Parathyroid adenoma (tissue), 2 donors: ENCODE results near the gene ETV7.

Experiments
- H2AFZ ChIP-seq: fragments of 300-600 bp; sonication (generic); one replicate; pipeline ENCODE4 v1.7.0; 2017; ENCODE audit warnings: antibody characterized with exemption, mild to moderate bottlenecking
- H3K27ac ChIP-seq: fragments of 300-600 bp; sonication (generic); one replicate; pipeline ENCODE4 v1.7.0; 2017
- H3K27me3 ChIP-seq: fragments of 300-600 bp; sonication (generic); one replicate; pipeline ENCODE4 v1.7.0; 2017; ENCODE audit warnings: low read length; ENCODE audit not compliant: control insufficient read depth, insufficient read depth
- H3K36me3 ChIP-seq: fragments of 300-600 bp; sonication (generic); one replicate; pipeline ENCODE4 v1.7.0; 2017; ENCODE audit warnings: low read length; ENCODE audit not compliant: control insufficient read depth, insufficient read depth
- H3K4me1 ChIP-seq: fragments of 300-600 bp; sonication (generic); one replicate; pipeline ENCODE4 v1.7.0; 2017; ENCODE audit warnings: control low read depth
- H3K4me2 ChIP-seq: fragments of 300-600 bp; sonication (generic); one replicate; pipeline ENCODE4 v1.7.0; 2017; ENCODE audit warnings: low read length
- H3K4me3 ChIP-seq: fragments of 300-600 bp; sonication (generic); one replicate; pipeline ENCODE4 v1.7.0; 2017; ENCODE audit warnings: low read depth, low read length
- H3K79me2 ChIP-seq: fragments of 300-600 bp; sonication (generic); one replicate; pipeline ENCODE4 v1.7.0; 2017; ENCODE audit warnings: control low read depth
- H3K9ac ChIP-seq: fragments of 300-600 bp; sonication (generic); one replicate; pipeline ENCODE4 v1.7.0; 2017; ENCODE audit warnings: mild to moderate bottlenecking
- H3K9me3 ChIP-seq: fragments of 300-600 bp; sonication (generic); one replicate; pipeline ENCODE4 v1.7.0; 2017; ENCODE audit warnings: low read length; ENCODE audit not compliant: control insufficient read depth
- TF ChIP-seq, protein P1 (sequence below): fragments of 300-600 bp; sonication (generic); IDR thresholded peaks from one replicate; pipeline ENCODE4 v1.7.0; 2017; ENCODE audit warnings: antibody characterized with exemption, mild to moderate bottlenecking
- donor health status: primary hyperparathyroidism.

The ETV7 gene

DNA sequence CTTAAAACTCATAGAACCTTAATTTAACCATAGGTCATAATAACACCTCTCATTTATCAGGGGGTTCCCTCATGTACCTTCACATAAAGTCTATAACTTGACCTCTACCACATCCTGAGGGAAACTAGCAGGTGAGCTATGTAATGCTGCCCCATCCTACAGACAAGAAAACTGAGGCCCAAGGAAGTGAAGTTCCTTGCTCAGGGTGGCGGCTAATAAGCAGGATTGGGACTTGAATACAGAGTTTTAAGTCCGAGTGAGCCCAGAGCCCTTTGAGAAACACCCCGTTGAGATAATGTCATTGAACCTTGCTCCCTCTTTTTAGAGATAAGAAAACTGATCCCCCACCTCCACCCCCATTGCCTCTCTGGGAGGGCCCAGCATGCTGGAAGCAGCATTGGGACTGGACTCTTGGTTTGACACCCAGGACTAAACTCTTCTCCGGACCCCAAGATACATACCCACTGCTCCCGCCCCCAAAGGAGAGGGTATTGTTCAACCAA lies 51.2 kb downstream of the ETV7 start:
- TF ChIP-seq, protein P1, sequence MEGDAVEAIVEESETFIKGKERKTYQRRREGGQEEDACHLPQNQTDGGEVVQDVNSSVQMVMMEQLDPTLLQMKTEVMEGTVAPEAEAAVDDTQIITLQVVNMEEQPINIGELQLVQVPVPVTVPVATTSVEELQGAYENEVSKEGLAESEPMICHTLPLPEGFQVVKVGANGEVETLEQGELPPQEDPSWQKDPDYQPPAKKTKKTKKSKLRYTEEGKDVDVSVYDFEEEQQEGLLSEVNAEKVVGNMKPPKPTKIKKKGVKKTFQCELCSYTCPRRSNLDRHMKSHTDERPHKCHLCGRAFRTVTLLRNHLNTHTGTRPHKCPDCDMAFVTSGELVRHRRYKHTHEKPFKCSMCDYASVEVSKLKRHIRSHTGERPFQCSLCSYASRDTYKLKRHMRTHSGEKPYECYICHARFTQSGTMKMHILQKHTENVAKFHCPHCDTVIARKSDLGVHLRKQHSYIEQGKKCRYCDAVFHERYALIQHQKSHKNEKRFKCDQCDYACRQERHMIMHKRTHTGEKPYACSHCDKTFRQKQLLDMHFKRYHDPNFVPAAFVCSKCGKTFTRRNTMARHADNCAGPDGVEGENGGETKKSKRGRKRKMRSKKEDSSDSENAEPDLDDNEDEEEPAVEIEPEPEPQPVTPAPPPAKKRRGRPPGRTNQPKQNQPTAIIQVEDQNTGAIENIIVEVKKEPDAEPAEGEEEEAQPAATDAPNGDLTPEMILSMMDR: no peak
- Histone ChIP-seq H3K79me2 (no peaks in the 10 kb centered on the region), H3K27ac (no peak overlapping the region), H3K4me2 (no peak overlapping the region), H3K4me3 (no peak overlapping the region), H3K9me3 (no peaks in the 10 kb centered on the region), H2AFZ (no peak overlapping the region), H3K36me3 (no peaks in the 10 kb centered on the region), H3K27me3 (no peaks in the 10 kb centered on the region), H3K4me1 (peaks cover 3% of the 10 kb centered on the region), H3K9ac (no peak overlapping the region)

DNA sequence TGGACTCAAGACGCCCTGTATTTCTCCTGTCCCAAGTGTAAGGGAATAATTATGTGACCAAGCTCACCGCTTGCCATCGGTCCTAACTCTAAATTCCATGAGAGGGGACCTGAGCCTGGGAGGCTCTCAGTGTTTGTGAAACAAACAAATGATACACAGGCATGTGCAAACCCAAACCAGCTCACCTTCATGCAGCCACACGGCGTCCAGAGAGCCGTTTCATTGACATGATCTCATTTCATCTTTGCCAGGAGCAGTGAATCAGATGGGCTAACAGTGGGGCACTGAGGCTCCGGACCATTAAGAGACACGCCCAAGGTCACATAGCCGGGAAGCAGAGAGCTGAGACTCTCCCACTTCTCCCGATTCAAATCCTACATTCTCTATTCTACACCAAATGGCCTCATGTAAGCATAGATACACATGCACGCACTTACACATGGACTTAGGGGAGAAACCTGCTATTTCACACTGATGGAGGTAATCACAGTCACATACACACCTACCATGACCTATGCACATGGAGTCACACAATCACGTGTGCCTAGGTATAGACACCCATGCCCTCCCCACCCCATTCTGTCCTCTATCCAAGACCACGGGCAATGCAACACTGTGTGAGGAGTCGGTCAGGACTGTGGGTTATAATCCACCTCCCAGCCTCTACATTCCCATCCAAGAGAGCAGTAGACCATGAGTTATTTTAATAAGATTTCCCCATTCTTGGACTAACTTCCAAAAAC lies 51.8 kb downstream of the ETV7 start:
- Histone ChIP-seq H3K9me3 (no peaks in the 10 kb centered on the region), H3K4me2 (no peak overlapping the region), H3K27me3 (no peaks in the 10 kb centered on the region), H3K4me1 (peaks cover 1% of the 10 kb centered on the region), H3K4me3 (no peak overlapping the region), H3K27ac (no peak overlapping the region), H3K79me2 (no peaks in the 10 kb centered on the region), H2AFZ (no peak overlapping the region), H3K36me3 (no peaks in the 10 kb centered on the region), H3K9ac (no peak overlapping the region)
- TF ChIP-seq, protein P1: no peak

DNA sequence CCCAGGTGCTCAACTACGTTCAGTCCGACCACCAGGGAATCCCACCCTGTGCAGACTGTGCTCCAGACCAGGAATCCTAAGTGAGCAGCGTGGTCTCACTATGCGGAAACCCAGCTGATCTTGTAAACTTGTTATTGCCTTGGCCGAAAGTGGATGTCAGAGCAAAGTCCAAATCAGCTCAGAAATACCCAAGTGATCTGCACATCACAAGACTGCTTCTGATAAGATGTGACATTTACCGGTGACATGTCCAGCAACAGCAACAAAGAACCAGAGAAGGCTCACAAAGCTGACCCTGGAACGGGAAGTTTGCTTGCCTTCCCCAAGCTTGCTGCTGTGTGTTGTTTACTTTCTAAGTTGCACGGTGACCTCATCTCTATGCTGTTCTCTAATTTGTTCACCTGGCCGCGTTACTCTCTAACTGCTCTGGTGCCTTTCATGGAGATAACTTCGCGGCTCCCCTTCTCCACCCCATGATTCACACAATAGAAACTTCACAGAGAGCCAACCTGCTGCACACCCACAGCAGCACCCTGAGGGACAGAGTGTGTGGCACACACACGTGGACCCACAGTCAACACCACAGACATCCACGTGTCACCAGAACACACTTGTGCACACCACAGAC lies 52.5 kb downstream of the ETV7 start:
- H3K4me2 ChIP-seq: no peak overlapping the region
- TF ChIP-seq, protein P1: no peak
- H3K4me3 ChIP-seq: no peak overlapping the region
- H3K36me3 ChIP-seq: no peaks in the 10 kb centered on the region
- H3K9ac ChIP-seq: no peak overlapping the region
- no peaks in the 10 kb centered on the region for H3K27me3 ChIP-seq
- H3K9me3 ChIP-seq: no peaks in the 10 kb centered on the region
- H3K27ac ChIP-seq: no peak overlapping the region
- H3K4me1 ChIP-seq: no peaks in the 10 kb centered on the region
- H2AFZ ChIP-seq: peak overlapping the region; percentile 31
- no peaks in the 10 kb centered on the region for H3K79me2 ChIP-seq

DNA sequence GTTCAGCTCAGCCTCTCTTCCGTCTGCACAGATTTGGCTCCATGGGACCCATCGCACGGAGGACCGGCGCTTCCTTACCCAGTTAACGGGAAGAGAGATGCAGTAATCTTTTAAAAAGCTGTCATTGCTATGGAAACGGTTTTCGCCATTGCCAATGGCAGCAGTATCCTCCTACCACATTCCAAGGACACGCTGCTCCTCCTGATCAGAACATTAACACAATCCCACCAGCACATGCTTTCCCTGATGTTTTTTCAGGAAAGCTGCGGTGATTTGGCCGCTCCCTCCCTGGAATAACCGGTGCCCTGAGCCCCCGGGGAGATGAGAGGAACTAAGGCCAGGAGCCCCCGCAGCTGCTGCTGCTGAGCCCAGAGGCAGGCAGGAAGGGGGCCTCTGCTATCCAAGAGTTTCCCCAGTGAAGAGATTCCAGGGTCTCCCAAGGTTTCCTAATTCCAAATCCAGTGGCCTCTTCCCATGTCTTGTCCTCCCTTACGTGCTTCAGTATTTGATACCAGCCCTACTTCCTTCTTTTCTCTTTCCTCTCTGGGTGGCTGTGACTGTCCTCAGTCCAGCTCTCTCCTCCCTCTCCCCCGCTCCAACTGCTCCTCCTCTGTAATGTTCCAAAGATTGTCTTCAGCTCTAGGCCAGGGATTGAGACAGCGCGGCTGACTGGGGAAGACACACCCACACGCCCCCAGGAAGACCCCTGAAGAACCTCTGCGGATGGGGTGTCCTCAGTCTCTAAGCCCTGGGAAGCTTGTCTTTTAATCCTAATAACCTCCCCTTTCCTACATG lies 53.3 kb downstream of the ETV7 start:
- no peaks in the 10 kb centered on the region for H3K9me3 ChIP-seq
- H3K4me3 ChIP-seq: no peak overlapping the region
- no peak overlapping the region for H3K9ac ChIP-seq
- no peaks in the 10 kb centered on the region for H3K27me3 ChIP-seq
- no peak overlapping the region for H3K4me2 ChIP-seq
- H3K4me1 ChIP-seq: no peaks in the 10 kb centered on the region
- H2AFZ ChIP-seq: no peak overlapping the region
- H3K79me2 ChIP-seq: no peaks in the 10 kb centered on the region
- no peaks in the 10 kb centered on the region for H3K36me3 ChIP-seq
- no peak overlapping the region for H3K27ac ChIP-seq
- TF ChIP-seq, protein P1: no peak
